Fibroblast of skin of right biceps (primary cell): ENCODE data around the gene CLCA1.

Experiments used
- DNase-seq: peaks from one replicate; pipeline ENCODE4 v3.0.0-alpha.2; 2013

CLCA1 gene, protein sequence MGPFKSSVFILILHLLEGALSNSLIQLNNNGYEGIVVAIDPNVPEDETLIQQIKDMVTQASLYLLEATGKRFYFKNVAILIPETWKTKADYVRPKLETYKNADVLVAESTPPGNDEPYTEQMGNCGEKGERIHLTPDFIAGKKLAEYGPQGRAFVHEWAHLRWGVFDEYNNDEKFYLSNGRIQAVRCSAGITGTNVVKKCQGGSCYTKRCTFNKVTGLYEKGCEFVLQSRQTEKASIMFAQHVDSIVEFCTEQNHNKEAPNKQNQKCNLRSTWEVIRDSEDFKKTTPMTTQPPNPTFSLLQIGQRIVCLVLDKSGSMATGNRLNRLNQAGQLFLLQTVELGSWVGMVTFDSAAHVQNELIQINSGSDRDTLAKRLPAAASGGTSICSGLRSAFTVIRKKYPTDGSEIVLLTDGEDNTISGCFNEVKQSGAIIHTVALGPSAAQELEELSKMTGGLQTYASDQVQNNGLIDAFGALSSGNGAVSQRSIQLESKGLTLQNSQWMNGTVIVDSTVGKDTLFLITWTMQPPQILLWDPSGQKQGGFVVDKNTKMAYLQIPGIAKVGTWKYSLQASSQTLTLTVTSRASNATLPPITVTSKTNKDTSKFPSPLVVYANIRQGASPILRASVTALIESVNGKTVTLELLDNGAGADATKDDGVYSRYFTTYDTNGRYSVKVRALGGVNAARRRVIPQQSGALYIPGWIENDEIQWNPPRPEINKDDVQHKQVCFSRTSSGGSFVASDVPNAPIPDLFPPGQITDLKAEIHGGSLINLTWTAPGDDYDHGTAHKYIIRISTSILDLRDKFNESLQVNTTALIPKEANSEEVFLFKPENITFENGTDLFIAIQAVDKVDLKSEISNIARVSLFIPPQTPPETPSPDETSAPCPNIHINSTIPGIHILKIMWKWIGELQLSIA

DNA sequence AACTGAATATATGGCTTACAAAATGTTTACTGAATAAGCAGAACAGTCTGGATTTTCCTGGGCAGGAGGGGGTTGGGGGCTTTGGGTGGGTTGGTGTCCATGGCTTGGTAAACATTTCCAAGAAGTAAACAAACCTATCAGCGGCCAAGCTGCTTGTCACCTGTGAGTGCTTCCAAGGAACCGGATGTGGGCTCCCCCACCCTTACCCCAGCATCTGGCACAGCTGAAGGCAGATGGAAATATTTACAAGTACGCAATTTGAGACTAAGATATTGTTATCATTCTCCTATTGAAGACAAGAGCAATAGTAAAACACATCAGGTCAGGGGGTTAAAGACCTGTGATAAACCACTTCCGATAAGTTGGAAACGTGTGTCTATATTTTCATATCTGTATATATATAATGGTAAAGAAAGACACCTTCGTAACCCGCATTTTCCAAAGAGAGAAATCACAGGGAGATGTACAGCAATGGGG, at the start of gene CLCA1:
CLCA1 (plus strand) TSS at position 427 of the 477 bp plus-strand sequence; CDS start at position 472, 45 bp downstream.
- no peak for DNase-seq

DNA sequence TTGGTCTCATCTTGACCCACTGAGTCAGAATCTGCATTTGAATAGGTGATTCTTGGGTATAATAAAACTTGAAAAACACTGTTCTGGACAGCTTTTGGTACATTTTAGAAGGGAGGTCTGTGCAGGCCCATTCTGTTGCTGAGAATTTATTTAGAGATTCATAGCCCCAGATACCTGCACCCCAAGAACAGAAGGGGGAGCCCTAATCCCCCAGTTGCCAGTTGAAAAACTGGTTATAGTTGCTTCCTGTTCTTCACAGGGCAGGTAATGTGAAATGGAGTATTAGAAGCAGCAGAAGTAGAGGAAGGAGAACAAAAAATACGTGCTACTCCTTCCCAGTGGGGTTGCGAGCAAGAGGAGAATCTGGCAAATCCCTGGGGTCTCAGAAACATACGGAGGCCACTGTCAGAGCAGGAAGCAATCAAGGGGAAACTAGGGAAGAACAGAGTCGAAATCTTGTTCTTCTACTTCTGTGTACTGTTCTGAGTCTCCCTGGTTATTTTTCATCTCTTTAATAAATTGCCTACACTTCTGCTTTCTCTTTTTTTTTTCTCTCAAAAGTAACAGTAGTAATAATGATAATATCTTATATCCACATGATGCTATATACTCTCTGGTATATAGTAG, 49.3 kb upstream of the CLCA1 start:
- peak; percentile 36 for DNase-seq

DNA sequence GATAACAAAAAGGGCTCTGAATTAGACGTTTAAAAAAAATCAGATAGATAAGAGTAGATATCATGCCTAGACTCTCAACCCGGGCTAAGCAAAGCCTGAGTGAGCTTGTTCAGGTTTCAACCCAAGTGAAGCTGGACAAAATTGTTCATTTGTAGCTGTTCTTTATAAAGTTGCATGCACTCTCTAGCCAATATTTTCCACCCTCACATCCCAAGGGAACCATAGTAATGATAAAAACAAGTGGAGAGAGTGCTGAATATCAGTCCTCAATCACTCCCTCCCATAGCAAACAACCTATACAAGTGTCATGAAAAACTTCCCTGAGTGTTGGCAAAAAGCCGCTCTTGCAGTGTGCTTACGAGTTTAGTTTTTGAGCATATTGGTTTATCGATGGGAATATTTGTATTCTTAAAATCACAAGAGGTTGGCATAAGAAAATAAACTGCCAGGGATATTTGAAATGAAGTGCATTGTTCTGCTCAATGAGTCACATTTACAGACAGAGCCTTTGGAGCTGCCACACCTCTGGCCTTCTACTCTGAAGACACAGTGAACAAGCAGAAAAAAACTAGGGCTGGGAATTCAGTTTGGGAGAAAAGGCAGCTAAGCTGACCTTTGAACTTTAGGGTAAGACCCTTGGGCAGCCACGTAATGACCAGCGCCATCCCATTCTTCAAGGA, 47.0 kb upstream of the CLCA1 start:
- DNase-seq: no peak

DNA sequence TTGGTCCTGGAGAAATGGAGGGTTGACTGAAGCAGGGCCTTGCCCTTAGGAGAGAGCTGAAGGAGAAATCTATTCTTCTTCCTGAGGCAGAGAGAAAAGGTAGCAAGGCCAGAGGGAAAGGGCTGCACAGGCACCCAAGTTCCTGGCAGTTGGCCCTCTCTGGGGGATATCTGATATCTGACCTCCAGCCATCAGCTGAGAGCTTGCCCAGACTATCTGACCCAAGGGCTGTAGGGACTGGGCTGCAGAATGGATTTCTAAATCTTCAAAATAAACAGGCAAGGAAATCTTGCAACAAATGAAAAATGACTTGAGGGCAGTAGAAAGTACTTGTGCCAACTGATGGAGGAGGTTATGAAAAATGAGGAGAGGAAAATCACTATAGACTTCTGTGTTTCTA, 45.3 kb upstream of the CLCA1 start:
- DNase-seq: no peak

DNA sequence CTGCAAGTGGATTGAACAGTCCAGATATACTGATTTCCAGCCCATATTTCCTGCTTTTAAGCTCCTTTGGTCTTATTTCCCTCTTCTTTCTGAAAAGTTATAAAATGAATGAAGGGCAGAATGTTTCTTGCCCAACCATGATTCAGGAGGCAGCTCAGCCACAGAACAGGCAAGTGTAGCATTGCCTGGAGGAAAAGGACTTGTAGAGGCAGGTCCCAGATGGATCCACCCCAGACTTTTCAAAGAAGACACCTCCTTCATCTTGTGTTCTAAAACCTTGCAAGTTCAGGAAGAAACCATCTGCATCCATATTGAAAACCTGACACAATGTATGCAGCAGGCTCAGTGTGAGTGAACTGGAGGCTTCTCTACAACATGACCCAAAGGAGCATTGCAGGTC, 44.9 kb upstream of the CLCA1 start, which contains the start of gene CLCA2:
CLCA2 (plus strand) TSS at position 299 of the 400 bp plus-strand sequence; CDS start at position 376, 77 bp downstream.
- no peak for DNase-seq

DNA sequence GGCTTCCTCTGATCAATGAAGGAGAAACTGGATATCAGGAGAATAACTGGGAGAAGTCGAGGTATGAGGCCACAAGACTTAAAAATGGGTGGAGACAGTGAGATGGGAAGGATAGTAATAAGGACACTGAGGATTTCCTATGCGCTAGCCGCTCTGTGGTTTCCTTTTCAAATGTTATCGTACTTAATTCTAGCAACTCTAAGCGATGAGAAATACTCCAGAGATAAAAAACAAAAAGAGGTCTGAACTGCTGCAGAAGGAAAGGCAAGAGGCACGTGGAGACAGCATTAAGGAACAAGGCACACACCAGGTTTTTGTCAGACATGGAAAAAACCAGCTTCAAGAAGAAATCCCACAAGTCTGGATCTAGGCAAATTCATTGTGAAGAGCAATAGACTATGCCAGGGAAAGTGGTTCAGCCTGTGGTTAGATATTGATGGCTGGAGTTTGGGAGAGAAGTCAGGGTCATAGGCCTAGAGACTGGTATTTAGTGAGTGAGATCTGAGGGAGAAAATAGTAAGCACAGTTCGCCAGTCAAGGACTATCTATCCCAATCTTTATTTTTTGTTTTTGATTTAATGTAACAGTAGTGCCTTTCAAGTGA, 39.5 kb upstream of the CLCA1 start:
- DNase-seq: peak; percentile 22

DNA sequence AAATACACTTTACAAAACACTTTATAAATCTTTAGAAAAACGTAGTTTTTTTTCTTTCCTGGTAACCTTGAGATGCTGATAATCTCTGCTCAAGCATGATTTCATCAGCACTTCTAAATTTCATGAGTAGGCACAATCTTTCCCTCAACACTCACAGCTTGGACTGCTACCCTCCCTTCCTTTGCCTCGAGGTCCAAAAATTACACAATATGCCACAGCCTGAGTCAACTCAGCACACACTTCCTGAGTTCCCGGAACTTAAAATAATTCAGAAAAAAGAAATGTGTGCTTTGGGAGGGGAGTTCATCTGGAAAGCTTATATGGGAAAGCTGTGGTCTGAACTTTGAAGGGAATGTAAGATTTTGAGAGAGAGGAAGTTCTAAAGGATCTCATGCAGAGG, 38.9 kb upstream of the CLCA1 start:
- peak; percentile 97 for DNase-seq

DNA sequence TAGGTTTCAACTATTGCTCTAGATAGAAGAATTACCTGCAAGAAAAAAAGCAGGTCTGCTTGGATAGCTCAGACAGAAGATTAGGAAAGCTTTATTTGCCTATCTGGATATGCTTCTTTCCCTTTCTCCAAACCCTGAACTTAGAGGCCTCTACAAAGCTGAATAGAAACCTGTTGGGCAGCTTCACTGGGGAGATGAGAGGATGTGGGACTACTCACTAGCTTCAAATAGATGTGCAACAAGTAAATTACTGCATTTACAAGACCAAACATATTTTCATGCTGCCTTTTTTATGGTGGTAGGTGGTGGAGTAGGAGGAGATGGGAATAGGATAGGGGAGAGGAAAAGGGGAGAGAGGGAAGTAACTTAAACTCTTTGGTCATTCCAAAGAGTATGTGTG, 38.4 kb upstream of the CLCA1 start:
- no peak for DNase-seq

DNA sequence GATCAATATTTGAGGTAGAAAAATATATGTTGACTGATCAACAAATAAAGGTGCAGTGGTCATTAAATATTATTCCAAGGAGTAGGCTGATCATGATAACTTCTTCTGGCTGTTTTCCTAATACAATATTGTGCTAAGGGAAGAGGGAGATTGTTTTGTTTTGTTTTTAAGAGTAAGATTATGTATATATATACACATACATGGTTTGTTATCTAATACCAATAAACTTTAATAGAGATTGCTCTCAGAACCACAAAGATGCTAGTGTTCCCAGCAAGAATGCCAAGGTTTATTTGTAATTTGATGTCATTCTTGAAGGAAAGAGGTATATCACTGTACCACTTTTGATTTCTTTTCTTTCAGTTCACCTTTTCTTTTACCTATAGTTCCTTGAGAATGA, 34.7 kb upstream of the CLCA1 start:
- no peak for DNase-seq

DNA sequence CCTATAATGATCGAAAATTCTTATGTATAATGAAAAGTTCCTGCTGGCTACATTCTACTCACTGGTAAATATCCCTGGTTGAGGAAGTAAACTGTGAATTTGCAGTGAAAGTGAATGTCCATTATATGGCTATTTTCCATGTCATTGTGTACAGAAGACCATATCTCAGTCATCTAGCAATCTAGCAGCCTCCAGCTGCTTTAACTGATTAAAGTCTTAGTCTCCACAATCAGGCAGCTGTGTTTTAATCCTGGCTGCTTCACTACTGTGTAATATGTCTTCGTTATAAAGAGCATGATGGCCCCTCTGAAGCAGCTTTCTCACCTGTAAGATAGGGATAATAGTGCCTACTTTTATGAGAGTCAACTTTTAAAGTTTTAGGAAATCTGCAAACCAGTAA, 33.4 kb upstream of the CLCA1 start:
- DNase-seq: no peak

DNA sequence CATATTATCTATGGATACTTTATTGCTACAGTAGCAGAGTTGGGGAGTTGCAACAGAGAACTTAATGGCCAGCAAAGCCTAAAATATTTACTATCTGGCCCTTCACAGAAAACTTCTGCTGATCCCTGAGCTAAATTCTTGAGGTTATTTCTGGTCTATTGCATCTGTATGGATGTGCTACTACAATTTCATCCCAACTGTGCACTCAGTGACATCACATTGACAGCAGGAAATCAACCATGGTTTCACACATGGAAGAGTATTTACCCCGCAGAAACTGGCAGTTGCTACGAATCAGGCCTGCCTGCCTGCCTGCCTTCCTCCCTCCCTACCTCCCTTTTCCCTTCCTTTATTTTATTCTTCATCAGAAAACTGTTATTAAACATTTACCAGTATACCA, 32.7 kb upstream of the CLCA1 start:
- DNase-seq: peak; percentile 31

DNA sequence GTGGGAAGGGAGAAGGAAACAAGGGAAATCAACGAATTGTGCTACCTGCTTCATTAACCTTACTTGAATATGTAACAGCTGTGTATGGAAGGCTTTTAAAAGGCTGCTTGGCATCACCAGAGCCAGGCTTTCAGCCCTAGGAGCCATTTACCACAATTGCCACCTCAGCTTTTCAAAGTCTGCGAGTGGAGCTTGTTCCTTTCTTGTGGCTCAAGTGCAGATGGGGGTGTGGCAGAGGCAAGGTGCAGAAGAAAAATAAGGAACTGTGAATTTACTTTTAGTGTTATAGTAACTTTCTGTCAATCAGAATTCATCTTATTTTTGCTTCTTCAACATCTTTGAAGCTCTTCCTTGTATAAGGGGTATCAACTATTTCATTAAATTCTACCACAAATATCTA, 27.1 kb upstream of the CLCA1 start:
- no peak for DNase-seq

DNA sequence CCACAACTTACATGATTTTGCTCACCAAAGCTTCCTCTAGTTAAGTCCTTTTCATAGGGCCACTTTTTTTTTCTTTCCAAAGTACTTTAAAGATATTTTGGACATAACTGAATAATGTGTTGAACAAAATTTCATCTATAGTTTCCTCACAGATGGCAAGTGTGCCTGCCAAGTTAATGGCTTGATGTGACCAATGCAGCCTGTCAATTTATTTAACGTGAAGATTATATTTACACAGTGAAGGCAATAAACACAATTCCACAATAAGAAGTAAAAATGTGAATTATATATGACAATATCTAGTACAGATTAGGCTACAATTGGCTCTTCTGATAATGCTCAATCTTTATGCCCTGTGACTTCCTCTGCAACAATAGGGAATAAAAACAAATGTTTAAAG, 26.7 kb upstream of the CLCA1 start:
- DNase-seq: no peak

DNA sequence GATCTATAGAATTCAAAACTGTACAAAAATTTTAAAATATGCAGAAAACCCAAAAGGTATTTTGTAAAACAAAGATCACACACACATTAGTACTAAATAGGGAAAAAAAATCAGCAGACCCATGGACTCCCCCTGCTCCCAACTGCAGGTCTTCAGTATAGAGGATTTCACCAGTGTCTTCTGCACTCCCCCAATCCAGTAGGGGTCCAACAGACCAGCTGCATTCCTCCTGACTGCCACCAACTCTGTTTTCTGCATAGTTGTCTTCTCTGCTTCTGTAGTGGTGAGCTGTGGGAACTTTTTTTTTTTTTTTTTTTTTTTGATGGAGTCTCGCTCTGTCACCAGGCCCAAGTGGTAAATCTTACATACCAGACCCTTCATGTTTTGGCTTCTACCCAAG, 22.8 kb upstream of the CLCA1 start:
- peak; percentile 22 for DNase-seq

DNA sequence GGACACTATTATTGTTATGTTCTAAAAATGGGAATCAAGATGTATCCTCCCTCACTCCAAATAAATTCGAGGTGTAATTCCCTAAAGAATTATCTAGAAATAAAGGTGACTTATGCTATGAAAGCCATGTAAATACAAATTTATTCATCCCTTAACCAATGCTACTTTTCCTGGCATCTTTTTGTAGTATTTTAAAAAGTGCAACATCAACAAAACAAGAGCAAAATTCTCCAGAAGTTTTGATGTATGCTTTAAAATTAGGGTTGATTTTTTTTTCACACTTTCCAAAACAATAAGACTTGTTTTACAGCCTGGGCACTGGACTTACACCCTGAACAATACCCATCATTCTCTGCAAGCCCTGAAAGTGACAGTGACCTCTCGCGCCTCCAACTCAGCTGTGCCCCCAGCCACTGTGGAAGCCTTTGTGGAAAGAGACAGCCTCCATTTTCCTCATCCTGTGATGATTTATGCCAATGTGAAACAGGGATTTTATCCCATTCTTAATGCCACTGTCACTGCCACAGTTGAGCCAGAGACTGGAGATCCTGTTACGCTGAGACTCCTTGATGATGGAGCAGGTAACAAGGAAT, 21.4 kb upstream of the CLCA1 start:
- no peak for DNase-seq

DNA sequence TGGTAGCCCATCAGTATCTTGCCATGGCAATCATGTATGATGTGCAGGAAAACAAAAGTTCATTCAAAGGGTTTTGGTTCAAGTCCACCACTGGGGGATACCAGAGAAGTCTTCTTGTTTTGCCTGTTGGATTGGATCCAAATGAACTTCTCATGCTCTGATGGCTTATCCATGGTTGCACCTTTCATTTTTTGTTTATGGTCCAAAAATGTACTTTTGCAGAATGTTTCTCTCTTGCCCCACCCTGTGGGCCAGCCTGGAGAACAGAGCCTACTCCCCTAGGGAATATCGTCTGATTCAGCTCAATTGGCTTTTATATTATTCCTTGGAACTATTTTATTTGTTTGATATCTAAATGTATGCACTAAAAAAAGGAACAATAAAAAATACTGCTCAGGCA, 20.1 kb upstream of the CLCA1 start:
- no peak for DNase-seq

DNA sequence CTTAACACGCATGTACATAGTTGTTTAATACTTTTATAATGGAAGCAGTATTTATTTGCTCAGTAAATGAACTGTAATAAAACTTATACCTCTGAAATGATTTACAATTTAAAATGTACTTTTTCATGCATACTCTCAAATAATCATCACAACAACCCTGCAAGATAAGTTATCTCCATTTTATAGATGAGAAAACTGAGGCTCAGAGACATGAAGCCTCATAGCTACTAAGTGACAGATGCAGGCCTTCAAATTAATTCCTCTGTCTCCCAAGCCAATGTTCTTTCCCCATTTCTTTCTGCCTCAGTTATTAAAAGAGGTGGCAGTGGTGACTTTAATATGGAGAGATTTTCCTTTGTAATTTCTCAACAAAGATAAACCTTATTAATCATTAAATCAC, 19.6 kb upstream of the CLCA1 start:
- DNase-seq: no peak

DNA sequence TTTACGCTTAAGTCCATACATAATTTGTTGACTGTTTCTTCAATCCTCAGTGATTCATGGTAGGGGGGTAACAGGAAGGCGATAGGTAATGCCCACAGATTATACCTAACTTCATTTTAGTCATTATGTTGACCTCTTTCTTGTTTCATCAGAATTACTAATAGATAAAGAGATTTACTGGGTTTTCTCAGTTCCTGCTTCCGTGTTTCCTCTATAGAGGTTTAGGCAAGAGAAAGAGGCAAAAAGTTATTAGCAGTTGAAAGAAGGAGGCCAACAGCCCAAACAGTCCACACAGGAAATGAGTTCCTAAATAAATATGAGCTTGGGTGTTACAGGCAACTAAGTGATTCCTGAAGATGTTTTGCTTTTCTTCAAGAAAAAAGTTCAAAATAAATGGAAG, 17.9 kb upstream of the CLCA1 start:
- DNase-seq: no peak

DNA sequence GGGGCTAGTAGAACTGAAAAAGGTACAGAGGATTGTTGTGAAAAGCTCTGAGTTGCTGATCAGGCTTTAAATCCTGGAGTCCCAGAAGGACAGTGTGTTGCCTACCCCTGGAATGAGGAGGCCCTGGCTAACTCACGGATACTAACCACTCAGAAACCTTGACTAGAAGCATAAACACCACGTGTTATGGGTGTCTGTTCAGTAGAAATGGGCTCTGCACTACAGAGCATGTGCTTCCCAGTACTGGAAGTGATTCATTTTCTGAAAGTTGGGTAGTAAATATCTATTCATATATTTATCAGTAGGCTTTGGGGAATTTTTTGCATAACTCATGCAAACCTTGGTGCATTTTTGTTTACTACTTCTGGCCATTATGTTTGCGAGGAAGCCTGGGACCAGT, 15.1 kb upstream of the CLCA1 start:
- no peak for DNase-seq

DNA sequence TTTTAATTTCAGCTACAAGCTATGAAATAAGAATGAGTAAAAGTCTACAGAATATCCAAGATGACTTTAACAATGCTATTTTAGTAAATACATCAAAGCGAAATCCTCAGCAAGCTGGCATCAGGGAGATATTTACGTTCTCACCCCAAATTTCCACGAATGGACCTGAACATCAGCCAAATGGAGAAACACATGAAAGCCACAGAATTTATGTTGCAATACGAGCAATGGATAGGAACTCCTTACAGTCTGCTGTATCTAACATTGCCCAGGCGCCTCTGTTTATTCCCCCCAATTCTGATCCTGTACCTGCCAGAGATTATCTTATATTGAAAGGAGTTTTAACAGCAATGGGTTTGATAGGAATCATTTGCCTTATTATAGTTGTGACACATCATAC, 13.7 kb upstream of the CLCA1 start:
- no peak for DNase-seq

DNA sequence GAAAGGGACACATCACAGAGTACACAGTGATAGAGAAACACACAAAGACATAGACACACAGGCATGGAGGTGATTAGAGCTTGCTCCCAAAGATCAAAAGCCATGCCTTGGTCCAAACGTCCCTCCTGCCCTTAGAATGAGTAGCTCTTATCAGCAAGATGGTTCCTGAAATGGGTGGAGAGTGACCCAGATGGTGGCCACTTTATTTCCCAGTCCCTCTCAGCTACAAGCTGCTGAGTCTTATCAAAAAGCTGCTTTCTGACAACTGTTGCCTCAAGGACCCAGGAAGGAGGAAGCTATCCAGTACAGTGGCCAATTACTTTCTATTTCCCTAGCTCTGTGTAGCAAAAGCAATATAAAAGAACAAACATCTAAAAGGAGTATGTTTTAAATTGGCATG, 7.7 kb upstream of the CLCA1 start:
- no peak for DNase-seq

DNA sequence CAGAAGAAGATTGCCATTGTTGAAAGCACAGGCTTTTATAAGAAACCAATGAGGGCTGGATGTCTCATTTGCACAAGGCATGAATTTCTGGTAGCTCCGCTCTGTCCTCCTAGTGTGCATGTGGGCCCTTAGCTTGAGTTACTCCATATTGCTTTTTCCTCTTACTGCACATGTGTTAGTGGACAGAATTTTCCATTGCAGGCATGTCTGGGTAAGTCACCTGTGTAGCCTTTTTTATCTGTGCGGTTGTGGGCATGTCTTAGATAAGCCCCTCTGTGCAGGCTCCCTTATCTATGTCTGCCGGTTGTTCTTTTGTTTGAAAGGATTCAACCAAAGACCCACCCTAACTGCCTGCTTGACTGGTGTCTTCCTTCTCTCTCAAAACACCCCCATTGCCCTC, 7.2 kb upstream of the CLCA1 start:
- no peak for DNase-seq
